ENCODE data around the gene CPAMD8. TPM values are rescaled to one million over a fixed set of nuclear protein-coding genes. Genes with fewer than 3 reads are reported as not detected.

CPAMD8 gene
- total RNA-seq, 1 donor from 2014 or later: 82.5 TPM

GRCh38 chr19:16868423-16869130, 158.0 kb downstream of the CPAMD8 start:
- H3K4me3 ChIP-seq: no peak overlapping the region
- H3K27me3 ChIP-seq: no peaks in the 10 kb centered on the region
- H3K27ac ChIP-seq: no peak overlapping the region
- no peaks in the 10 kb centered on the region for H3K4me1 ChIP-seq
- intact Hi-C loops (cut with DNase I): no loop called here
- peaks cover 87 to 97% of the 10 kb centered on the region in 2 donors for H3K36me3 ChIP-seq
- no peak for DNase-seq (ENCODE audit: low spot score in 2 of 2)
- no peaks in the 10 kb centered on the region for H3K9me3 ChIP-seq
- TF ChIP-seq, protein P1, sequence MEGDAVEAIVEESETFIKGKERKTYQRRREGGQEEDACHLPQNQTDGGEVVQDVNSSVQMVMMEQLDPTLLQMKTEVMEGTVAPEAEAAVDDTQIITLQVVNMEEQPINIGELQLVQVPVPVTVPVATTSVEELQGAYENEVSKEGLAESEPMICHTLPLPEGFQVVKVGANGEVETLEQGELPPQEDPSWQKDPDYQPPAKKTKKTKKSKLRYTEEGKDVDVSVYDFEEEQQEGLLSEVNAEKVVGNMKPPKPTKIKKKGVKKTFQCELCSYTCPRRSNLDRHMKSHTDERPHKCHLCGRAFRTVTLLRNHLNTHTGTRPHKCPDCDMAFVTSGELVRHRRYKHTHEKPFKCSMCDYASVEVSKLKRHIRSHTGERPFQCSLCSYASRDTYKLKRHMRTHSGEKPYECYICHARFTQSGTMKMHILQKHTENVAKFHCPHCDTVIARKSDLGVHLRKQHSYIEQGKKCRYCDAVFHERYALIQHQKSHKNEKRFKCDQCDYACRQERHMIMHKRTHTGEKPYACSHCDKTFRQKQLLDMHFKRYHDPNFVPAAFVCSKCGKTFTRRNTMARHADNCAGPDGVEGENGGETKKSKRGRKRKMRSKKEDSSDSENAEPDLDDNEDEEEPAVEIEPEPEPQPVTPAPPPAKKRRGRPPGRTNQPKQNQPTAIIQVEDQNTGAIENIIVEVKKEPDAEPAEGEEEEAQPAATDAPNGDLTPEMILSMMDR (IDR thresholded peaks at IDR 0.05): no peak

- intact Hi-C loops (cut with DNase I): no loop called here
- no peak overlapping the region for H3K27ac ChIP-seq
- no peak for DNase-seq (ENCODE audit: low spot score in 2 of 2)
- H3K4me3 ChIP-seq: no peak overlapping the region
- no peaks in the 10 kb centered on the region for H3K9me3 ChIP-seq
- H3K27me3 ChIP-seq: no peaks in the 10 kb centered on the region
- H3K36me3 ChIP-seq: peaks cover 87 to 99% of the 10 kb centered on the region in 2 donors
- no peaks in the 10 kb centered on the region for H3K4me1 ChIP-seq
- TF ChIP-seq, protein P1 (IDR thresholded peaks at IDR 0.05): no peak
Observed at GRCh38 chr19:16867211-16867610, 159.4 kb downstream of the CPAMD8 start.

DNA sequence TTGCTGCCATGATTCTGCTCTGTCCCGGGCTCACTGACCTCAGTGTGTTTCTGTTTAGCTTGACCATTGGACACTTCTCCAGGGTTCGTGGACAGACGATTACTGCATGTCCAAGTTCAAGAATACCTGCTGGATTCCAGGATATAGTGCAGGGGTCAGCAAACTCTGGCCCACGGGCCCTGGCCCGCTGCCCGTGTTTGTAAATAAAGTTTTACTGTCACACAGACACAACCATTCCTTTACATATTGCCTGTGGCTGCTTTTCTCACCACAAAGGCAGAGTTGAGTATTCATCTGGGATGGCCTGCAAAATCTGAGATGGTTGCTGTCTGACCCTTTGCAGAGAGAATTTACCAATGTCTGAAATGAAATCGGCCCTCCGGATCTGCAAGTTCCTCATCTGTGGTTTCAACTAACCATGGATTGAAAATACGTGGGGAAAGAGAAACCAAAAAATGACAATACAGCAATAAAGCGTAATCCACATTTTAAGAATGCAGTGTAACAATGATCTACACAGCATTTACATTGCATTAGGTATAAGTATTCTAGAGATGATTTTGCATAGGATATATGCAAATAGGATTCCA, 163.7 kb downstream of the CPAMD8 start:
- Histone ChIP-seq H3K4me3 (no peak overlapping the region), H3K36me3 (peaks cover 56 to 89% of the 10 kb centered on the region in 2 donors), H3K27me3 (no peaks in the 10 kb centered on the region), H3K27ac (no peak overlapping the region), H3K4me1 (no peaks in the 10 kb centered on the region), H3K9me3 (no peaks in the 10 kb centered on the region)
- intact Hi-C loops (cut with DNase I): no loop called here
- TF ChIP-seq, protein P1 (IDR thresholded peaks at IDR 0.05): no peak
- no peak for DNase-seq (ENCODE audit: low spot score in 2 of 2)

- intact Hi-C loops (cut with DNase I): no loop called here
- peaks cover 46 to 84% of the 10 kb centered on the region in 2 donors for H3K36me3 ChIP-seq
- no peaks in the 10 kb centered on the region for H3K9me3 ChIP-seq
- DNase-seq (ENCODE audit: low spot score in 2 of 2): no peak
- no peaks in the 10 kb centered on the region for H3K4me1 ChIP-seq
- H3K4me3 ChIP-seq: no peak overlapping the region
- TF ChIP-seq, protein P1 (IDR thresholded peaks at IDR 0.05): no peak
- no peaks in the 10 kb centered on the region for H3K27me3 ChIP-seq
- no peak overlapping the region for H3K27ac ChIP-seq
Observed at GRCh38 chr19:16861834-16862233, 164.8 kb downstream of the CPAMD8 start.

GRCh38 chr19:16861011-16861410, 165.6 kb downstream of the CPAMD8 start:
- Histone ChIP-seq H3K27me3 (no peaks in the 10 kb centered on the region), H3K27ac (no peak overlapping the region), H3K9me3 (no peaks in the 10 kb centered on the region), H3K4me1 (no peaks in the 10 kb centered on the region), H3K4me3 (no peak overlapping the region), H3K36me3 (peaks cover 38 to 83% of the 10 kb centered on the region in 2 donors)
- DNase-seq (ENCODE audit: low spot score in 2 of 2): no peak
- TF ChIP-seq, protein P1 (IDR thresholded peaks at IDR 0.05): no peak
- intact Hi-C loops (cut with DNase I): no loop called here
